Measurements from ENCODE around the gene ZNF783.
A peak's percentile ranks its signal among the peaks of the same experiment; 100 is the strongest.
"Not testable (repeated sequence)": the region's sequence is repeated elsewhere in the genome, so short reads cannot be mapped to it uniquely, and the experiment has no call there.

ZNF783 gene

DNA sequence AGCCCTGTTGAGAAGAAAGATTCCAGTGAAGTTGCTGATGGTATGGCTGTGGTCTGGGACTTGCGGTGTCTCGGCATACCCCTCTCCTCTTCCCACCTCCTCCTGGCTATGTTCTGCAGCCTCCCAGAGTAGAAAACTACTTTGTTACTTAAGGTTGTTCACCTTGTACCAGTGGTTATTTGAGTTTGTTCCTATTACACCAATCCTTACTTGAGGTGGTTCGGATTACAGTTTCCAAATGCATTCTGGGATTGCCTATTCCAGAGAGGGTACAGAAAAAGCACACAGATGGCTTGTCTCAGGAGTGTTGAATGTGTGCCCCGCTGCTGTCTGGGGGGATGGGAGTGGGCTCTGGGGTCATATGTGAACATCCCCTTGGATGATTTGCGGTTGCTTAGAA lies 6.8 kb upstream of the ZNF783 start:
- no peak for DNase-seq (ENCODE audit: extremely low spot score)
- CTCF ChIA-PET, result no interaction called here
- no peak for TF ChIP-seq NFRKB (IDR thresholded peaks at IDR 0.05)
- POLR2A ChIA-PET, result no interaction called here

DNA sequence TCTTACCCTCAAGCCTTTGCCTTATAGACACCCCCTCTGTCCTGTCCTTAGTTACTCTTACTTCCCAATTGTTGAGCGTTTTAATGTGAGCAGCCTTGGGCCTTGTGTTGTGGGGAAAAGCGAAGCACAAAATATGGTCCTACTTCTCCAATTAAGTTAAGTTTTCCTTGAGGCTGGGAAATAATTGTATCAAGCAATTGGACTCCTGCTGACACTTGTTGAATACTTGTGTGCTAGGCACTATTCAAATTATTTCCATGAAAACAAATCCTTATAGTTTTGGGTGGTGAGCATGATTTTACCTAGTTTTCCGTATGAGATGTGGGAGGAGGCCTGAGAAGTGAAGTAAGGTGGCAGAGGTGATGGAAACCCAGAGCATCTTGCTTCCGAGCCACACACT lies 5.4 kb upstream of the ZNF783 start:
- POLR2A ChIA-PET, result no interaction called here
- CTCF ChIA-PET, result interaction anchor here (0.7 kb wide), 1 partner anchor 156 kb away, joined by 3 read pairs; no protein-coding TSS in a partner anchor
- TF ChIP-seq ELF4 (IDR thresholded peaks at IDR 0.05), result no peak
- TF ChIP-seq SP1 (IDR thresholded peaks at IDR 0.05), result no peak
- TF ChIP-seq CTBP1 (IDR thresholded peaks at IDR 0.05; ENCODE audit: borderline replicate concordance), result no peak
- TF ChIP-seq FOXK2 (IDR thresholded peaks at IDR 0.05), result no peak
- DNase-seq (ENCODE audit: extremely low spot score), result no peak

- TF ChIP-seq TARDBP (IDR thresholded peaks at IDR 0.05), result no peak
- no peak for TF ChIP-seq PKNOX1 (IDR thresholded peaks at IDR 0.05)
- no peak for TF ChIP-seq CTBP1 (IDR thresholded peaks at IDR 0.05; ENCODE audit: borderline replicate concordance)
- no peak for TF ChIP-seq FOXK2 (IDR thresholded peaks at IDR 0.05)
- no peak for TF ChIP-seq ARNT (IDR thresholded peaks at IDR 0.05)
- TF ChIP-seq HDGF (IDR thresholded peaks at IDR 0.05; ENCODE audit: borderline replicate concordance), result no peak
- DNase-seq (ENCODE audit: extremely low spot score), result no peak
- CTCF ChIA-PET, result no interaction called here
- POLR2A ChIA-PET, result no interaction called here
These were observed 4.8 kb upstream of the ZNF783 start for GRCh38 chr7:149257146-149257545.

GRCh38 chr7:149261316-149261828 lies 624 bp upstream of the ZNF783 start:
- DNase-seq (ENCODE audit: extremely low spot score), result no peak
- TF ChIP-seq ELF4 (IDR thresholded peaks at IDR 0.05), result no peak
- TF ChIP-seq FOXK2 (IDR thresholded peaks at IDR 0.05), result no peak
- TF ChIP-seq ZNF384 (IDR thresholded peaks at IDR 0.05), result peak; percentile 56; the same call in 1 of the 2 replicates
- ChIA-PET CTCF (interaction anchor here (0.8 to 2.6 kb wide), 12 partner anchors 8 to 1108 kb away, joined by 3 to 14 read pairs (median 3); partner anchors contain the start of gene ZNF282), POLR2A (interaction anchor here (0.6 to 4.0 kb wide), 13 partner anchors 9 to 365 kb away, joined by 3 to 24 read pairs (median 6); partner anchors contain the start of genes ZNF282 and ZNF398)

- ChIA-PET POLR2A (interaction anchor here (0.9 to 1.8 kb wide), 2 partner anchors 12 to 19 kb away, joined by 3 to 4 read pairs; no protein-coding TSS in a partner anchor), CTCF (interaction anchor here (0.6 kb wide), 1 partner anchor 71 kb away, joined by 3 read pairs; the partner anchor contains the start of gene ZNF282)
- TF ChIP-seq ZNF384 (IDR thresholded peaks at IDR 0.05) (no peak), ELF4 (IDR thresholded peaks at IDR 0.05) (no peak), PKNOX1 (IDR thresholded peaks at IDR 0.05) (no peak)
- no peak for DNase-seq (ENCODE audit: extremely low spot score)
These were observed 4.5 kb downstream of the ZNF783 start for GRCh38 chr7:149266451-149266850.

DNA sequence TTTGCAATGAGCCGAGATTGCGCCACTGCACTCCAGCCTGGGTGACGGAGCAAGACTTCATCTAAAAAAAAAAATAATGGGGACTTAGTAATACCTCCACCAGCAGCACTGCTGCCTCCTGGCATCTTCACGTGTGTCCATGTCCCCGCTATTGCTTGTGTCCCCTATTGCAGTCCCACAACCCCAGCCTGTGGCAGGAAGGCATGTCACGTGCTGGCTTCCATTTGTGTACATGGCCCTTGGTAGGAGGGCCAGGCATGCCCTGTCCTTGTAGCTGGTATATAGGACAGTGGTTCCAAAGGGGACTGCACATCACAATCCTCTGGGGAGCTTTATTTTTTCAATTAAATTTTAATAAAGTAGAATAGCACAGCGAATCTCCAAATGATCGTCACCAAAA lies 5.7 kb downstream of the ZNF783 start:
- no peak for DNase-seq (ENCODE audit: extremely low spot score)
- POLR2A ChIA-PET, result no interaction called here
- TF ChIP-seq ELF4 (IDR thresholded peaks at IDR 0.05) (no peak), SP1 (IDR thresholded peaks at IDR 0.05) (no peak), HDGF (IDR thresholded peaks at IDR 0.05; ENCODE audit: borderline replicate concordance) (no peak), TARDBP (IDR thresholded peaks at IDR 0.05) (no peak), CTBP1 (IDR thresholded peaks at IDR 0.05; ENCODE audit: borderline replicate concordance) (no peak), FOXA1 (IDR thresholded peaks at IDR 0.05) (no peak), L3MBTL2 (conservative IDR thresholded peaks at IDR 0.05) (no peak)
- CTCF ChIA-PET, result interaction anchor here (1.0 kb wide), 1 partner anchor 42 kb away, joined by 4 read pairs; no protein-coding TSS in a partner anchor

DNA sequence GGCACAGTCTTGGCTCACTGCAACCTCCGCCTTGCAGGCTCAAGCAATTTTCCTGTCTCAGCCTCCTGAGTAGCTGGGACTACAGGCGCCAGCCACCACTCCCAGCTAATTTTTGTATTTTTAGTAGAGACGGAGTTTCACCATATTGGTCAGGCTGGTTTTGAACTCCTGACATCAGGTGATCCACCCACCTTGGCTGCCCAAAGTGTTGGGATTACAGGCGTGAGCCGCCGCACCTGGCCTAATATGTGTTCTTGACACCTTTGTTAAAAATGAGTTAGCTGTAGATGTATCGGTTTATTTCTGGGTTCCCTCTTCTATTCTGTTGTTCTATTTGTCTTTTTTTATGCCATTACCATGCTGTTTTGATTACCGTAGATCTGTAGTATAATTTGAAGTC lies 12.4 kb downstream of the ZNF783 start:
- POLR2A ChIA-PET; DNase-seq (ENCODE audit: extremely low spot score); CTCF ChIA-PET: not testable (repeated sequence)

DNA sequence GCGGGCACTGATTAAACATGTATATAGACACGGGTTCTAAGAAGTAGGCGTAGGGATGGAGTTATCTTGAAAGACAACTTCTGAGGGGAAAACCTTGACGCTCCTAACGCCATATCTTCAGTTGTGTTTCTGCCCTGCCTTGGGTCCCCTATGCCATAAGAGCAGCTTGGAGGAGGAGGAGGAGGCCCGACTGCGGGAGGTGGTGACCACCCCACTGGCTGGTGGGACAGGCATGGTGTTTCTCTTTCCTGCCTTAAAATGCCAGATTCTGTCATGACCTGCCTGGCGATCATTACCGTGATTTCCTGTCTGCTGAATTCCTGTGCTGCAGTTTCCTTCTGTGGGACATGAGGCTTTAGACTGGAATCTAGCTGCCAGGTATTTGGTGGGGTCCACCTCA lies 15.9 kb downstream of the ZNF783 start:
- ChIA-PET CTCF (no interaction called here), POLR2A (interaction anchor here (1.4 kb wide), 1 partner anchor 12 kb away, joined by 4 read pairs; no protein-coding TSS in a partner anchor)
- TF ChIP-seq TARDBP (IDR thresholded peaks at IDR 0.05) (no peak), L3MBTL2 (conservative IDR thresholded peaks at IDR 0.05) (no peak), ZNF384 (IDR thresholded peaks at IDR 0.05) (no peak), ELF4 (IDR thresholded peaks at IDR 0.05) (no peak), SP1 (IDR thresholded peaks at IDR 0.05) (no peak), LEF1 (IDR thresholded peaks at IDR 0.05; ENCODE audit: borderline replicate concordance) (no peak), HDGF (IDR thresholded peaks at IDR 0.05; ENCODE audit: borderline replicate concordance) (no peak), CTBP1 (IDR thresholded peaks at IDR 0.05; ENCODE audit: borderline replicate concordance) (no peak), BHLHE40 (IDR thresholded peaks at IDR 0.05; ENCODE audit: borderline replicate concordance) (no peak), ARNT (IDR thresholded peaks at IDR 0.05) (no peak), FOXA1 (IDR thresholded peaks at IDR 0.05) (no peak), FOXM1 (IDR thresholded peaks at IDR 0.05; ENCODE audit: borderline replicate concordance) (no peak)
- DNase-seq (ENCODE audit: extremely low spot score), result no peak

GRCh38 chr7:149278396-149278795 lies 16.4 kb downstream of the ZNF783 start:
- DNase-seq (ENCODE audit: extremely low spot score), result no peak
- no peak for TF ChIP-seq ELF4 (IDR thresholded peaks at IDR 0.05)
- no peak for TF ChIP-seq ARNT (IDR thresholded peaks at IDR 0.05)
- no peak for TF ChIP-seq FOXM1 (IDR thresholded peaks at IDR 0.05; ENCODE audit: borderline replicate concordance)
- no peak for TF ChIP-seq PKNOX1 (IDR thresholded peaks at IDR 0.05)
- TF ChIP-seq TARDBP (IDR thresholded peaks at IDR 0.05), result no peak
- TF ChIP-seq CTBP1 (IDR thresholded peaks at IDR 0.05; ENCODE audit: borderline replicate concordance), result no peak
- no peak for TF ChIP-seq FOXK2 (IDR thresholded peaks at IDR 0.05)
- no peak for TF ChIP-seq NFRKB (IDR thresholded peaks at IDR 0.05)
- no peak for TF ChIP-seq SP1 (IDR thresholded peaks at IDR 0.05)
- TF ChIP-seq SUZ12 (IDR thresholded peaks at IDR 0.05), result no peak
- no peak for TF ChIP-seq LEF1 (IDR thresholded peaks at IDR 0.05; ENCODE audit: borderline replicate concordance)
- no peak for TF ChIP-seq L3MBTL2 (conservative IDR thresholded peaks at IDR 0.05)
- POLR2A ChIA-PET, result interaction anchor here (1.4 kb wide), 1 partner anchor 12 kb away, joined by 4 read pairs; no protein-coding TSS in a partner anchor
- CTCF ChIA-PET, result no interaction called here

Measured in HEK293T (cell line).